Natural killer cell (primary cell): Measurements from ENCODE around the gene VSX1. TPM values are rescaled to one million over a fixed set of nuclear protein-coding genes. Genes with fewer than 3 reads are reported as not detected.

Experiments
- ATAC-seq, 3 donors: fragments of 150-1000 bp in 2 of 3; fragments of 200-7000 bp in 1 of 3; cut with Tn5 transposase; 1 replicate in 1 of 3; 2 replicates in 2 of 3; pipeline ENCODE4 v1.10.0; 2021; ENCODE audit warnings: mild to moderate bottlenecking in 2 of 3, moderate library complexity in 2 of 3
- DNase-seq, 2 donors: peaks; one replicate each; pipeline versions ENCODE4 v3.0.0 to v3.0.0-alpha.2; 2013 to 2021; ENCODE audit warnings: mixed read lengths in 1 of 2
- H3K27ac ChIP-seq: one replicate; pipeline ENCODE4 v1.5.1; 2013; ENCODE audit warnings: mild to moderate bottlenecking, low read length
- H3K27me3 ChIP-seq: one replicate; pipeline ENCODE4 v1.6.1; 2013; ENCODE audit warnings: low read length; ENCODE audit not compliant: control insufficient read depth, insufficient read depth
- H3K36me3 ChIP-seq: one replicate; pipeline ENCODE4 v1.6.1; 2013; ENCODE audit warnings: low read length; ENCODE audit not compliant: control insufficient read depth, insufficient read depth
- H3K4me1 ChIP-seq: one replicate; pipeline ENCODE4 v1.6.1; 2013; ENCODE audit warnings: low read length; ENCODE audit not compliant: control insufficient read depth, insufficient read depth
- H3K4me3 ChIP-seq: one replicate; pipeline ENCODE4 v1.5.1; 2013; ENCODE audit warnings: low read length
- H3K9me3 ChIP-seq: one replicate; pipeline ENCODE4 v1.6.1; 2013; ENCODE audit warnings: low read length; ENCODE audit not compliant: control insufficient read depth, insufficient read depth
- H3K27ac Mint-ChIP-seq, 2 donors: one replicate each; pipeline ENCODE4 v1.8.0; 2022; ENCODE audit warnings: mild to moderate bottlenecking in 2 of 2, mixed read lengths in 2 of 2, moderate library complexity in 1 of 2
- H3K27me3 Mint-ChIP-seq, 2 donors: one replicate each; pipeline ENCODE4 v1.8.0; 2022; ENCODE audit warnings: low read depth in 2 of 2, mixed read lengths in 2 of 2
- H3K36me3 Mint-ChIP-seq: one replicate; pipeline ENCODE4 v1.8.0; 2022; ENCODE audit warnings: mixed read lengths
- H3K4me1 Mint-ChIP-seq, 2 donors: one replicate each; pipeline ENCODE4 v1.8.0; 2022; ENCODE audit warnings: mixed read lengths in 2 of 2
- H3K4me3 Mint-ChIP-seq: one replicate; pipeline ENCODE4 v1.8.0; 2022; ENCODE audit warnings: mild to moderate bottlenecking, moderate library complexity, mixed read lengths
- H3K9me3 Mint-ChIP-seq, 2 donors: one replicate each; pipeline ENCODE4 v1.8.0; 2022; ENCODE audit warnings: mixed read lengths in 2 of 2
- CTCF ChIP-seq: fragments of 200-600 bp; IDR thresholded peaks from one replicate; pipeline ENCODE4 v1.8.0; 2022; ENCODE audit warnings: antibody characterized with exemption
- WGBS: methylation state at CpG from one replicate; pipeline ENCODE4 v1.1.7; 2013; ENCODE audit warnings: missing lambda C conversion rate; ENCODE audit not compliant: insufficient coverage; 5-methylcytosine and 5-hydroxymethylcytosine counted together
- intact Hi-C: fragments of 100-400 bp; cut with micrococcal nuclease; formaldehyde crosslinking; loops from one replicate; pipeline ENCODE4 v1.14.2; 2022
- total RNA-seq, 4 donors: library from RNA; stranded (reverse); fragments of 120-200 nt in 1 of 4; gene quantifications; one replicate each; pipeline versions ENCODE4 v1.2.3 to v1.2.4, GENCODE V29; 2013 to 2022

Gene VSX1
- total RNA-seq, 3 donors from 2014 or later (not counting 1 experiment from before 2014, with no cell fraction given) = not detected

GRCh38 chr20:25085756-25086495 is 4.0 kb upstream of the VSX1 start:
- TF ChIP-seq CTCF = no peak
- 87% methylated on average over 10 of the region's 10 CpGs for WGBS
- Mint-ChIP-seq H3K36me3 (no peaks in the 10 kb centered on the region), H3K4me1 (peaks cover 9 to 19% of the 10 kb centered on the region in 2 donors), H3K9me3 (no peaks in the 10 kb centered on the region), H3K27me3 (peaks cover 37 to 39% of the 10 kb centered on the region in 2 donors), H3K27ac (no peak overlapping the region), H3K4me3 (no peak overlapping the region)
- peaks cover 38% of the 10 kb centered on the region for H3K27me3 ChIP-seq
- peaks cover 2% of the 10 kb centered on the region for H3K9me3 ChIP-seq
- DNase-seq = no peak
- no peak overlapping the region for H3K4me3 ChIP-seq
- peaks cover 32% of the 10 kb centered on the region for H3K4me1 ChIP-seq
- no peak for ATAC-seq
- H3K27ac ChIP-seq = no peak overlapping the region
- intact Hi-C loops = no loop called here
- H3K36me3 ChIP-seq = no peaks in the 10 kb centered on the region

GRCh38 chr20:25084626-25085187 is 2.8 kb upstream of the VSX1 start:
- Histone ChIP-seq H3K9me3 (peaks cover 3% of the 10 kb centered on the region), H3K27me3 (peaks cover 50% of the 10 kb centered on the region), H3K4me3 (no peak overlapping the region), H3K27ac (no peak overlapping the region), H3K36me3 (no peaks in the 10 kb centered on the region), H3K4me1 (peaks cover 20% of the 10 kb centered on the region)
- ATAC-seq (no peak), DNase-seq (peak in 1 of 2 donors; percentile 38)
- Mint-ChIP-seq H3K27ac (no peak overlapping the region), H3K4me3 (no peak overlapping the region), H3K4me1 (peaks cover 6 to 7% of the 10 kb centered on the region in 2 donors), H3K36me3 (no peaks in the 10 kb centered on the region), H3K9me3 (no peaks in the 10 kb centered on the region), H3K27me3 (peaks cover 49% of the 10 kb centered on the region in 2 donors)
- intact Hi-C loops = no loop called here
- TF ChIP-seq CTCF = no peak
- 6% methylated on average over 36 of the region's 36 CpGs for WGBS

GRCh38 chr20:25083773-25084625 is 2.1 kb upstream of the VSX1 start:
- H3K36me3 Mint-ChIP-seq = no peaks in the 10 kb centered on the region
- peaks cover 3% of the 10 kb centered on the region for H3K9me3 ChIP-seq
- H3K4me3 ChIP-seq = no peak overlapping the region
- 14% methylated on average over 54 of the region's 54 CpGs for WGBS
- H3K27ac Mint-ChIP-seq = no peak overlapping the region
- H3K36me3 ChIP-seq = no peaks in the 10 kb centered on the region
- no peak for TF ChIP-seq CTCF
- H3K4me1 ChIP-seq = peaks cover 17% of the 10 kb centered on the region
- no peak overlapping the region for H3K4me3 Mint-ChIP-seq
- H3K27me3 Mint-ChIP-seq = peaks cover 52 to 56% of the 10 kb centered on the region in 2 donors
- H3K4me1 Mint-ChIP-seq = peaks cover 4 to 7% of the 10 kb centered on the region in 2 donors
- H3K27ac ChIP-seq = no peak overlapping the region
- intact Hi-C loops = no loop called here
- H3K27me3 ChIP-seq = peaks cover 52% of the 10 kb centered on the region
- ATAC-seq = peak in 2 of 3 donors; percentile 53 to 61
- no peak for DNase-seq
- no peaks in the 10 kb centered on the region for H3K9me3 Mint-ChIP-seq
